Stomach (tissue), 4 donors: ENCODE data around the gene STOX1.
"Not testable (repeated sequence)": the region's sequence is repeated elsewhere in the genome, so short reads cannot be mapped to it uniquely, and the experiment has no call there.

Experiments used
- POLR2A ChIP-seq, 4 donors: fragments of 450-650 bp; IDR thresholded peaks; one replicate each; pipeline ENCODE4 v1.6.1; 2016; ENCODE audit warnings: antibody characterized with exemption in 4 of 4, control low read depth in 2 of 4, mild to moderate bottlenecking in 1 of 4, moderate library complexity in 1 of 4
- TF ChIP-seq, protein P1 (sequence below), 7 experiments: fragments of 450-650 bp in 4 of 7; fragments of 200-600 bp in 3 of 7; sonication (generic) in 3 of 7; IDR thresholded peaks; one replicate each; pipeline ENCODE4 v1.5.1; 2016 to 2019; ENCODE audit warnings: antibody characterized with exemption in 7 of 7, control low read depth in 2 of 7, mild to moderate bottlenecking in 1 of 7

- TF ChIP-seq, protein P1, sequence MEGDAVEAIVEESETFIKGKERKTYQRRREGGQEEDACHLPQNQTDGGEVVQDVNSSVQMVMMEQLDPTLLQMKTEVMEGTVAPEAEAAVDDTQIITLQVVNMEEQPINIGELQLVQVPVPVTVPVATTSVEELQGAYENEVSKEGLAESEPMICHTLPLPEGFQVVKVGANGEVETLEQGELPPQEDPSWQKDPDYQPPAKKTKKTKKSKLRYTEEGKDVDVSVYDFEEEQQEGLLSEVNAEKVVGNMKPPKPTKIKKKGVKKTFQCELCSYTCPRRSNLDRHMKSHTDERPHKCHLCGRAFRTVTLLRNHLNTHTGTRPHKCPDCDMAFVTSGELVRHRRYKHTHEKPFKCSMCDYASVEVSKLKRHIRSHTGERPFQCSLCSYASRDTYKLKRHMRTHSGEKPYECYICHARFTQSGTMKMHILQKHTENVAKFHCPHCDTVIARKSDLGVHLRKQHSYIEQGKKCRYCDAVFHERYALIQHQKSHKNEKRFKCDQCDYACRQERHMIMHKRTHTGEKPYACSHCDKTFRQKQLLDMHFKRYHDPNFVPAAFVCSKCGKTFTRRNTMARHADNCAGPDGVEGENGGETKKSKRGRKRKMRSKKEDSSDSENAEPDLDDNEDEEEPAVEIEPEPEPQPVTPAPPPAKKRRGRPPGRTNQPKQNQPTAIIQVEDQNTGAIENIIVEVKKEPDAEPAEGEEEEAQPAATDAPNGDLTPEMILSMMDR (IDR thresholded peaks at IDR 0.05) = not testable (repeated sequence)
- TF ChIP-seq POLR2A (IDR thresholded peaks at IDR 0.05) = not testable (repeated sequence)
These were observed 101.8 kb downstream of the STOX1 start for GRCh38 chr10:68929157-68929556.
